ENCODE results near the gene ABCG8.

DNA sequence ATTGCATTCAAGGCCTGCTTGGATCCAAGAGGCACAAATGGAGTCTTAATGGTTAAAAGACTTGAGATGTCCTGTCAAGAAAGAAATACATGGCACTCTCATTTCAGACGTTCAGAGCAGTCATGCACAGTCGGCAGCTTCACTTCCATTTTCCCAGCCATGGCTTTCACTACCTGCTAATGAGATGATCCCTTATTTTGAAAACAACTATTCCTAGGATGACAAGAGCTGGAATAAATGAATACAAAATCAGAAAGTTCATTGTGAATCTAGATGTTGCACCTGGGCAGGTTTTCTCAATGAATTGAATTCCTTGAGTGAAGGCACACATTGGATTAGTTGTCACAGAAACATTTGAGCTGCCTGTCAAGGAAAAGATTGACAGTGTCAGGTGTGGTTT lies 25.8 kb upstream of the ABCG8 start:
- TF ChIP-seq, protein P1, sequence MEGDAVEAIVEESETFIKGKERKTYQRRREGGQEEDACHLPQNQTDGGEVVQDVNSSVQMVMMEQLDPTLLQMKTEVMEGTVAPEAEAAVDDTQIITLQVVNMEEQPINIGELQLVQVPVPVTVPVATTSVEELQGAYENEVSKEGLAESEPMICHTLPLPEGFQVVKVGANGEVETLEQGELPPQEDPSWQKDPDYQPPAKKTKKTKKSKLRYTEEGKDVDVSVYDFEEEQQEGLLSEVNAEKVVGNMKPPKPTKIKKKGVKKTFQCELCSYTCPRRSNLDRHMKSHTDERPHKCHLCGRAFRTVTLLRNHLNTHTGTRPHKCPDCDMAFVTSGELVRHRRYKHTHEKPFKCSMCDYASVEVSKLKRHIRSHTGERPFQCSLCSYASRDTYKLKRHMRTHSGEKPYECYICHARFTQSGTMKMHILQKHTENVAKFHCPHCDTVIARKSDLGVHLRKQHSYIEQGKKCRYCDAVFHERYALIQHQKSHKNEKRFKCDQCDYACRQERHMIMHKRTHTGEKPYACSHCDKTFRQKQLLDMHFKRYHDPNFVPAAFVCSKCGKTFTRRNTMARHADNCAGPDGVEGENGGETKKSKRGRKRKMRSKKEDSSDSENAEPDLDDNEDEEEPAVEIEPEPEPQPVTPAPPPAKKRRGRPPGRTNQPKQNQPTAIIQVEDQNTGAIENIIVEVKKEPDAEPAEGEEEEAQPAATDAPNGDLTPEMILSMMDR (IDR thresholded peaks at IDR 0.05): no peak
- no peak for TF ChIP-seq POLR2A (IDR thresholded peaks at IDR 0.05)
